Urothelium cell line (cell line): ENCODE measurements around the gene NTMT1.
"Not testable (repeated sequence)": the region's sequence is repeated elsewhere in the genome, so short reads cannot be mapped to it uniquely, and the experiment has no call there.

Source experiments
- DNase-seq: peaks from one replicate; pipeline ENCODE4 v3.0.0; 2011; ENCODE audit warnings: low spot score, mixed read lengths
- FAIRE-seq: peaks from 2 replicates; lab custom pipeline; 2011; peaks lifted over from hg19 to GRCh38; lab: Jason Lieb, UNC

Gene NTMT1

DNA sequence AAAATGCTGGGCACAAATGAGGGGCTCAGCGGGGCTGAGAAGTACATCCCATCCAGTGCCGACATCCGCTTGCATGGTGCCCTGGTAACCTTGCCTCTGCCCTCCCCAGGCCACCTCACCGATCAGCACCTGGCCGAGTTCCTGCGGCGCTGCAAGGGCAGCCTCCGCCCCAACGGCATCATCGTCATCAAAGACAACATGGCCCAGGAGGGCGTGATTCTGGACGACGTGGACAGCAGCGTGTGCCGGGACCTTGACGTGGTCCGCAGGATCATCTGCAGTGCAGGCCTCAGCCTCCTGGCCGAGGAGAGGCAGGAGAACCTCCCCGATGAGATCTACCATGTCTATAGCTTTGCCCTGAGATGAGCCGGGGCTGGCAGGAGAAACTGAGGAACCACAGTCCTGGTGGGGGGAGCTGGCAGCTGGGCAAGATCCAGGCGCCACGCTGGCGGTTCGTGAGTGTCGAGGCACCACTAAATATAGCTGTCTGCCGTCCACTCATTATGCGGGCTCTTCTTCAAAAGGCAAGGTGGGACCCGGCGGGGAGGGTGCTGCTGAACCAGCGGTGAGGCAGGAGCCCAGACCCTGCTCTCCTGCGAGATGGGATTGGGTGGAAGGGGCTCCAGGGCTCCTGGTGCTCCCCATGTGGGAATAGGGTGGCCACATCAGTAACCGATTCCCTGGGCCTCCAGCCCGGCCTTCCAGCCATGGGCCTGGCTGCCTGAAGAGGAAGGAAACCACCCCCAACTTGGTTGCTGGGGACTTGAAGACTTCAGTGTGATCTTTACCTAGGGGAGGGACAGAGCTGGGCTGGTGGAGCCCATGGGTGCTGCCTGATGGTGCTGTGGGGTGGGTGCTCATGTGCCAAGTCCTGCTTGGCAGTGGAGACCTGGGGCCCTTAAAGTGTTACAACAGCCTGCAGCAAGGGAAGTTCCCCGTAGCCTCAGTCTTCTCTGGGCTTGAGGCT, 9.4 kb downstream of the NTMT1 start:
- FAIRE-seq (no peak), DNase-seq (no peak)

DNA sequence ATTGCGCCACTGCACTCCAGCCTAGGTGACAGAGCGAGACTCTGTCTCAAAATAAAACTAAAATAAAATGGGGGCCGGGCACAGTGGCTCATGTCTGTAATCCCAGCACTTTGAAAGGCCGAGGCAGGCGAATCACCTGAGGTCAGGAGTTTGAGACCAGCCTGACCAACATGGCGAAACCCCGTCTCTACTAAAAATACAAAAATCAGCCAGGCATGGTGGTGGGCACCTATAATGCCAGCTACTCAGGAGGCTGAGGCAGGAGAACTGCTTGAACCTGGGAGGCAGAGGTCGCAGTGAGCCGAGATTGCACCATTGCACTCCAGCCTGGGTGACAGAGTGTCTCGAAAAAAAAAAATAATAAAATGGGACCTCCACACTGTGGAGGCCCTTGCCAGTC, 10.4 kb downstream of the NTMT1 start:
- FAIRE-seq, DNase-seq: not testable (repeated sequence)

GRCh38 chr9:129637102-129637501, 11.1 kb downstream of the NTMT1 start:
- FAIRE-seq (no peak), DNase-seq (no peak)

GRCh38 chr9:129637673-129638439, 11.9 kb downstream of the NTMT1 start:
- FAIRE-seq (no peak), DNase-seq (no peak)

DNA sequence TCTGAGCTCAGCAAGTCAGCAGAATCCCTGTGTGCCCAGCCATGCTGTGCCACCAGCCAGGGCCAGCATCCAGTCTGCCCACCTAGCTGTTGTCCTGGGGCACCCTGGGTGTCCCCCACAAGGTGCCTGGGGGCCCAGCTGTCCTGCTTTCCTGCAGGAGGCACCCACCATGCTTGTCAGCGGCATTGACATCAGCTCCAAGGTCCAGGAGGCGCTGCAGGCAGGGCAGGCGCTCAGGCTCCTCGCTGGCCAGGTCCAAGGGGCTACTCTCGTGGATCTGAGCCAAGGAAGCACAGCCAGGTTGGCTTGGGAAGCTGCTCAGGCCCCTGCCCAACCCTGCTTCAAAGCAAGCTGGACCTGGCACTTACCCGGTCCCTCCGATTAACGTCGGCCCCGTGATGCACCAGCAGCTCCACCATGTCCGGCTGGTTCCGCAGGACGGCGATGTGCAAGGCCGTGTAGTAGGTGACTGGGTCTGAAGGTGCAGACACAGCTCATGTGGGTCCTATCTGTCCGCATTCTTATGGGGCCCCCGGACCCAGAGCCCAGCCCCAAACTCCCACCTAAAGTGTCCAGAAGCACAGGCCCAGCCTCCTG, 13.2 kb downstream of the NTMT1 start:
- no peak for DNase-seq
- no peak for FAIRE-seq

DNA sequence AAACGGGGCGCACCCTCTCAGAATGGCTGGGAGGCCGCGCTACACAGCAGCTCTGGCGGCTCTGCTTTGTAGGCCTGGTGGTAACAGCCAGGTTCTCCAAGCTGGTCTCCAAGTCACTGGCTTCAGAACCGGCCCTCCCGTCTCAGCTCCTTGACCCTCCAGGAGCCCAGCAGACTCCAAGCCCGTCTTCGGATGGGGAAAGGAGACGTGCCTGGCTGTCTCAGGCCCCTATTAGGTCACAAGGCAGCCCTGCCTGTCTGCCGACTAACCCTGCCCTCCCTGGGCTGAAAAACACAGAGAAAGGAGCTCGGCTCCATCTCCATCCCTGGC, 13.8 kb downstream of the NTMT1 start:
- FAIRE-seq (no peak), DNase-seq (no peak)

GRCh38 chr9:129640086-129640870, 14.3 kb downstream of the NTMT1 start:
- FAIRE-seq = no peak
- no peak for DNase-seq

DNA sequence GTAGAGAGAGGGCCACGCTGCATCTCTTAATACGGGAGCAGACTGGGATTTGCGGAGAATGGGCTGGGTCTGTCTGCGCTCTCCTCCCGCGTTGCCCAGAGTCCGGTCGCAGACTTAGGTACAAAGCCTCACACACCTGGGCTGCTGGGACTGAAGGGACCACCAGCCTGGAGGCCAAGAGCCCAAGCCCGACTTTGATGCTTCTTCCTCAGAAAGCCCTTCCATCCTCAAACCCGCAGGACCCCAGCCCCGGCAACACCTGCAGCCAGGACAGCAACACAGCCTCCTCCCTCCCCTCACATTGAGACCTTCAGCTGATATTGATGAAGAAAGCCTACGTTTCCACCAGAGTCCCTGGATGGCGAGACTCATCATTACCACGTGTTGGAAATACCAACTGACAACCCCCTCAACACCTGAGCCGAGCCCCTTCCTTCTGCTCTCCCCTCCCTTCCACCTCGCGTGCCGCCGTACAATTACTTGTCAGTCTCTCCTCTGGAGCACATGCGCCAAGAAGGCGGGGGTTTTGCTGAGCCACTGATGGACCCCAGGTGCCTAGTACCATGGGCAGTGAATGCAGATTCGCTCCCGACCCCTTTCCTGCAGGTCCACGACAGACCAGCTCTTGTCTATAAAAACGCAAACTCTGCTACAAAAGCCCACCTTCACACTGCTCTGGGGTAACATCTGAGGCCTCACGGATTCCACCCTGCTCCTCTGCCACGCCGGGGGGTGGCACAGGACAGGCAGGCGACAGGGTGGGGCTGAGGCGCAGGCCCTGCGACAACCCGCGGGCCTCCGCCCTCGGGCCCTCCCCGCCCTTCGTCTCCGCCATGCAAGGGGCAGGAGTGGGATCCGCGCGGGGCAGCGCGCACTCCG, 15.1 kb downstream of the NTMT1 start:
- FAIRE-seq (no peak), DNase-seq (no peak)

DNA sequence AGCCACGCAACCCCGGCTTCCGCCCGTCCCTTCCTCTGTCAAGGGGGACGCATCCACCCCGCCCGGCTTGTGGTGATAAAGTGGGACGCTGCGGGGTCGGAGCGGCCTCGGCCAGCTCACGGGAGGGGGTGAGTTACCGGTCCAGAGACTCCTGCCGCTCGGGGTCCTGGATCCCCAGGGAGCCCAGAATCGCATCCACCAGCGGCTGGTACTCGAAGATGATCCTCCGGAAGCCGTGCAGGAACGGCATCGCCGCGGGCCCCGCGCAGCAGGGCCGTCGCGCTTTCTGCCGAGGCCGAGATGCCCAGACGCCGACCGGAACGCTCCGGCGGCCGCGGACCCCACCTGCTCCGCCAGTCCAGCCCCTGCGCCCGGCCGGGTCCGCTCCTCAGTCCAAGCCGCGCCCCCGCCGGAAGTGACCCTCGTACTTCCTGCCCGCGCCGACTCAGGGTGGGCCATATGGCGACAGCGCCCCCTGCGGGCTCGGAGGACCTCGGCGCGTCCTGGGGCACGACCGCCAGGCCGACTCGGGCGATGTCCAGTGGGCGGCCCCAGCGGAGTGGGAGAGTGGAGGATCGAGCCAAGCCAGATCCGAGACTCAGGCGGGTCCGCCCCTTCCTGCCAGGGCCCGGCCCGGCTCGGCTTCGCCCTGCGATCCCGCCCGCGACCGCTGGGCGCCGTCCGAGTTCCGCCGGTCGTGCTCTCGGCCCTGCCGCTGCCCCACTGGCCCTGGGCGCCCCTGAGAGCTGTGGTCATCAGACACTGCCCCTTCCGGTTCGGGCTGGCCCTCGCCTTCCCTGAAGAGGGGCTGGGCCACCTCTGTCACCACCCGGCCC, 16.0 kb downstream of the NTMT1 start, which contains the start of gene ASB6:
Gene ASB6, minus strand, starts transcription at position 402 of the 836 bp plus-strand sequence. Its CDS starts 152 bp downstream, at position 250.
- FAIRE-seq = peak; percentile 99

DNA sequence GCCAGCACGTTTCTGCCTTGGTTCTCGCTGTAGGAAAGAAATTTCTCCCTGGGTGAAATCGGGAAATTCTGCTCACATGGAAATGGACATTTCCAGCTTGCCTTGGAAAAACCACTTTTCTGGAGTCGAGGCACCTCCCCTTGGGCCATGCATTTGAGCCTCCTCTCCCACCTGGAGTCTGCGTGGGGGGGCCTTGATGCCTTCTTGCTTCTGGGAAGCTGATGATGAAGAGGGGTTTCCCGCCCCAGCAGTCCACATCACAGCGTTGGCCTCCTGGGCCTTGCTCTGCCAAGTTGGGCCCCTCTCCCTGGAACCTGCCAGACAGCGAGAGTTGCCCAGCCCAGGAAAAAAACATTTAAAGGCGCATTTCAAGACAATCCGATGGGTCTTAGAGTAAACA, 17.7 kb downstream of the NTMT1 start:
- no peak for FAIRE-seq
- no peak for DNase-seq

More for the DNA sequence above, 16.0 kb downstream of the NTMT1 start, which contains the start of gene ASB6:
- peak; percentile 100 for DNase-seq

GRCh38 chr9:129644365-129644764, 18.4 kb downstream of the NTMT1 start:
- DNase-seq (no peak), FAIRE-seq (no peak)

DNA sequence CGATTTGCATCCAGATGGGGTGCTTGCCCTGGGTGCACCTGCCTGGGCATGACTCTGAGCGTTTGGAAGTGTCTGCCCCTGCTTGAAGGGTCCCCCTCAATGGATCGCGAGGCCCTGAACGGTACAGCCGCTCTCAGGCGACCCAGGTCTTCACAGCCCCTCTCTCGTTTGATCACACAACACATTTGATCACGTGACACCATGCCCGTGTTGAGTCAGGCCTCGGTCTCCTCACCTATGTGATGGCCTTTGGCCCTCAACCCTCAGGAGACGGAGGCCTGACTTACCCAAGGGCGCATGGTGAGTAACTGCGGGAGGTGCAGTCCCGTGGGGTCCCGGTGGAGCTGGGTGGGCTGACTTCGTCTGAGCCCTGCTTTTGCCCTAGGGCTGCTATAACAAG, 18.9 kb downstream of the NTMT1 start:
- FAIRE-seq (no peak), DNase-seq (no peak)

- DNase-seq = no peak
- FAIRE-seq = no peak
Measured at GRCh38 chr9:129646252-129646651, 20.3 kb downstream of the NTMT1 start.

- FAIRE-seq (no peak), DNase-seq (no peak)
Measured at GRCh38 chr9:129646654-129647053, 20.7 kb downstream of the NTMT1 start.

DNA sequence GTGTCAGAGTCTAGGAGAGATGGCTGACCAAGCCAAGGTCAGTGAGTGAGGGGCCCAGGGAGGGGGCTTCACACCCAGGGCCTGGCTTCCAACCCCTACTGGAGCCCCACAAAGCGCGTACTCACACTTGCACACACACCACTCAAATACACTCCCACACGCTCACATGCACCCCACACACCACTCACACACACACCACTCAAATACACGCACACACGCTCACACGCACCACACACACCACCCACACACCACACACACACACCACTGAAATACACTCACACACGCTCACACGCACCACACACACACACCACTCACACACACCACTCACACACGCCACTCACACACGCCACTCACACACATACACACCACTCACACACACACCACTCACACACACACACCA, 21.7 kb downstream of the NTMT1 start:
- peak; percentile 99 for FAIRE-seq
- DNase-seq = no peak

DNA sequence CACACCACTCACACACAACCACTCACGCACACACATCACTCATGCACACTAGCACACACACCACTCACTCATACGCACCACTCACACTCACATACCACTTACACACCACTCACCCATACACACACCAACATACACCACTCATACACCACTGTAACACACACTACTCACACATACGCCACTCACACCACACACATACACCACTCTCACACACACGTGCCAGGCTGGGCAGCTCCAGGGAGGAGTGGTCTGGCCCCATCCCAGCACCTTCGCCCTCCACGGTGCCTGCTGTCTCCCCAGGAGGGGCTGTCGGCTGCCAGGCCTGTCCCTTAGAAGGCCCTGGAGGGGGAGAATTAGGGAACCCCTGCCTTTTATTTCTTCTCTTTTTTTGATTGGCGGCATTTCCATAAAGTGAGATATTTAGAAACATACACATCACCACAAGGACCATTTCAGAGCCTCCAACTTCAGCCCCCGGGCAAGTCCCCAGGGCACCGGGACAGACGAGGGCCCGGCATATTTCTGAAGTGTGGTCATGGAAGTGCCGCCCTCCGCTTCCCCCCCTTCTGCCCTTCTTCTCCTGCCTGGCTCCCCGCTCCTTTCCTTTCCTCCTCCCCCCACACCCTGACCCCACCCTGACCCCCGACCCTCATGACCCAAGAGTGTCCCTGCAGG, 22.3 kb downstream of the NTMT1 start:
- FAIRE-seq (no peak), DNase-seq (no peak)

GRCh38 chr9:129648764-129649115, 22.8 kb downstream of the NTMT1 start:
- no peak for FAIRE-seq

More at GRCh38 chr9:129648764-129649115, 22.8 kb downstream of the NTMT1 start:
- no peak for DNase-seq
